ENCODE results near the gene UTP14C. TPM values are rescaled to one million over a fixed set of nuclear protein-coding genes. Genes with fewer than 3 reads are reported as not detected.
"Not testable (repeated sequence)": the region's sequence is repeated elsewhere in the genome, so short reads cannot be mapped to it uniquely, and the experiment has no call there.

The UTP14C gene
- total RNA-seq, 3 donors from 2014 or later (not counting 1 experiment from before 2014, with no cell fraction given) = 6.2 to 9.8 (median 7.0) TPM

DNA sequence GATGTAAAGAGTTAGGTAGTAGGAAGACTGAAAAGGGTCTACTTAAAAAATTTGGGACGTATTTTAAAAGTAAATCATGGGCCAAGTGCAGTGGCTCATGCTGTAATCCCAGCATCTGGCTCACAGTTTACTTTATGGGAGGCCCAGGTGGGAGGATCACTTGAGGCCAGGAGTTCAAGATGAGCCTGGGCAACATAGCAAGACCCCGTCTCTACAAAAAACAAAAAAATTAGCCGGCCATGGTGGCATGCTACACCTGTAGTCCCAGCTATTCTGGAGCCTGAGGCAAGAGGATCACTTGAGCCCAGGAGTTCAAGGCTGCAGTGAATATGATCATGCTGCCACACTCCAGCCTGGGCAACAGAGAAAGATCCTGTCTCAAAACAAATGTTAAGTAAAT lies 23.0 kb downstream of the UTP14C start:
- Mint-ChIP-seq H3K9me3 (peaks cover 0 to 3% of the 10 kb centered on the region in 2 donors), H3K4me3 (no peak overlapping the region), H3K27me3 (ENCODE audit: low read depth in 2 of 2) (no peaks in the 10 kb centered on the region), H3K36me3 (no peaks in the 10 kb centered on the region), H3K27ac (no peak overlapping the region), H3K4me1 (no peaks in the 10 kb centered on the region)
- H3K27ac ChIP-seq (ENCODE audit: low read length) = no peak overlapping the region
- no peaks in the 10 kb centered on the region for H3K9me3 ChIP-seq (ENCODE audit: control insufficient read depth, insufficient read depth, low read length)
- H3K27me3 ChIP-seq (ENCODE audit: control insufficient read depth, insufficient read depth, low read length) = no peaks in the 10 kb centered on the region
- DNase-seq (no peak), ATAC-seq (no peak)
- H3K4me3 ChIP-seq (ENCODE audit: low read length) = no peak overlapping the region
- TF ChIP-seq CTCF (IDR thresholded peaks at IDR 0.05) = no peak
- H3K4me1 ChIP-seq (ENCODE audit: control insufficient read depth, insufficient read depth, low read length) = no peaks in the 10 kb centered on the region
- intact Hi-C loops (cut with micrococcal nuclease) = no loop called here
- 96% methylated on average over 3 of the region's 3 CpGs for WGBS (ENCODE audit: insufficient coverage)
- H3K36me3 ChIP-seq (ENCODE audit: control insufficient read depth, insufficient read depth, low read length) = no peaks in the 10 kb centered on the region

- no peaks in the 10 kb centered on the region for H3K36me3 ChIP-seq (ENCODE audit: control insufficient read depth, insufficient read depth, low read length)
- H3K27me3 ChIP-seq (ENCODE audit: control insufficient read depth, insufficient read depth, low read length) = no peaks in the 10 kb centered on the region
- Mint-ChIP-seq H3K36me3 (no peaks in the 10 kb centered on the region), H3K4me1 (no peaks in the 10 kb centered on the region), H3K4me3 (no peak overlapping the region), H3K9me3 (peaks cover 0 to 3% of the 10 kb centered on the region in 2 donors), H3K27me3 (ENCODE audit: low read depth in 2 of 2) (no peaks in the 10 kb centered on the region), H3K27ac (no peak overlapping the region)
- H3K9me3 ChIP-seq (ENCODE audit: control insufficient read depth, insufficient read depth, low read length) = no peaks in the 10 kb centered on the region
- TF ChIP-seq CTCF (IDR thresholded peaks at IDR 0.05) = no peak
- ATAC-seq = no peak
- DNase-seq = no peak
- intact Hi-C loops (cut with micrococcal nuclease) = no loop called here
- 94% methylated on average over 2 of the region's 2 CpGs for WGBS (ENCODE audit: insufficient coverage)
- H3K27ac ChIP-seq (ENCODE audit: low read length) = no peak overlapping the region
- no peak overlapping the region for H3K4me3 ChIP-seq (ENCODE audit: low read length)
- no peaks in the 10 kb centered on the region for H3K4me1 ChIP-seq (ENCODE audit: control insufficient read depth, insufficient read depth, low read length)
Measured at GRCh38 chr13:52048516-52048915, 24.0 kb downstream of the UTP14C start.

GRCh38 chr13:52051400-52051799 lies 26.9 kb downstream of the UTP14C start:
- DNase-seq = no peak
- no peaks in the 10 kb centered on the region for H3K4me1 ChIP-seq (ENCODE audit: control insufficient read depth, insufficient read depth, low read length)
- H3K27ac ChIP-seq (ENCODE audit: low read length) = no peak overlapping the region
- 91% methylated on average over 7 of the region's 7 CpGs for WGBS (ENCODE audit: insufficient coverage)
- H3K4me1 Mint-ChIP-seq = no peaks in the 10 kb centered on the region
- H3K4me3 Mint-ChIP-seq = no peak overlapping the region
- H3K9me3 Mint-ChIP-seq = peaks cover 2 to 5% of the 10 kb centered on the region in 2 donors
- H3K36me3 ChIP-seq (ENCODE audit: control insufficient read depth, insufficient read depth, low read length) = no peaks in the 10 kb centered on the region
- H3K27ac Mint-ChIP-seq = no peak overlapping the region
- no peaks in the 10 kb centered on the region for H3K27me3 ChIP-seq (ENCODE audit: control insufficient read depth, insufficient read depth, low read length)
- H3K4me3 ChIP-seq (ENCODE audit: low read length) = no peak overlapping the region
- intact Hi-C loops (cut with micrococcal nuclease) = no loop called here
- no peaks in the 10 kb centered on the region for H3K36me3 Mint-ChIP-seq
- H3K27me3 Mint-ChIP-seq (ENCODE audit: low read depth in 2 of 2) = no peaks in the 10 kb centered on the region
- ATAC-seq = no peak
- TF ChIP-seq CTCF (IDR thresholded peaks at IDR 0.05) = no peak
- peaks cover 2% of the 10 kb centered on the region for H3K9me3 ChIP-seq (ENCODE audit: control insufficient read depth, insufficient read depth, low read length)

DNA sequence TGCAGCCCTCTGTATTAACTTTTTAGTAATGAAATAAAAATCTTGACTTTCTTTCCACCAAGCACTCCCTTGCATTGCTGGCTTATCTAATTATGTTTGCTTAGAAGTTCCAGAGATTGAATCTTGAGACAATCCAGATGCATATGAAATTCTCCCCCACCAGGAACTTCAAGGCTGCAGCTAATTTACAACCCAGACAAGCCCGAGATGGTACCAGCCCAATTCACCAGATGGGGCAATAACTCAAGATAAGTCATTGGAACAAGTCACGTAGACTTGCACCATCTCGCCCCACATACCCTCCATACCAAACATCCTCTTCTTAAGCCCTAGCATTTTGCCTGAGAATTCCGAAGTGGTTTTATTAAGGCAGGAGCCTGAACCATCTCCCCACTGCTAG lies 29.0 kb downstream of the UTP14C start:
- Histone ChIP-seq H3K36me3 (ENCODE audit: control insufficient read depth, insufficient read depth, low read length) (no peaks in the 10 kb centered on the region), H3K9me3 (ENCODE audit: control insufficient read depth, insufficient read depth, low read length) (peaks cover 2% of the 10 kb centered on the region), H3K4me1 (ENCODE audit: control insufficient read depth, insufficient read depth, low read length) (no peaks in the 10 kb centered on the region), H3K27ac (ENCODE audit: low read length) (no peak overlapping the region), H3K27me3 (ENCODE audit: control insufficient read depth, insufficient read depth, low read length) (no peaks in the 10 kb centered on the region), H3K4me3 (ENCODE audit: low read length) (no peak overlapping the region)
- ATAC-seq = no peak
- no peaks in the 10 kb centered on the region for H3K27me3 Mint-ChIP-seq (ENCODE audit: low read depth in 2 of 2)
- TF ChIP-seq CTCF (IDR thresholded peaks at IDR 0.05) = no peak
- no peaks in the 10 kb centered on the region for H3K4me1 Mint-ChIP-seq
- WGBS (ENCODE audit: insufficient coverage) = 93% methylated on average over 4 of the region's 4 CpGs
- H3K27ac Mint-ChIP-seq = no peak overlapping the region
- intact Hi-C loops (cut with micrococcal nuclease) = no loop called here
- H3K4me3 Mint-ChIP-seq = no peak overlapping the region
- peaks cover 2 to 9% of the 10 kb centered on the region in 2 donors for H3K9me3 Mint-ChIP-seq
- no peaks in the 10 kb centered on the region for H3K36me3 Mint-ChIP-seq
- no peak for DNase-seq

DNA sequence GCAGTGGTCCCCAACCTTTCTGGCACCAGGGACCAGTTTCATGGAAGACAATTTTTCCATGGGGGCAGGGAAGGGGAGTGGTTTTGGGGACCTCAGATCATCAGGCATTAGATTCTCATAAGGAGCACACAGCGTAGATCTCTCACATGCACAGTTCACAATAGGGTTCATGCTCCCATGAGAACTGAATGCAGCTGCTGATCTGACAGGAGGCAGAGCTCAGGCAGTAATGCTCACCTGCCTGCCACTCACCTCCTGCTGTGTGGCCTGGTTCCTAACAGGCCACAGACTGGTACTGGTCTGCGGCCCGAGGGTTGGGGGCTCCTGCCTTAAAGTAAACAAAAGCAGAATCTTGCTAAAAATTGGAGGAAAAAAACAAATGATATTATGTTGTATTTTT lies 36.6 kb downstream of the UTP14C start:
- H3K36me3 Mint-ChIP-seq; DNase-seq; H3K4me1 Mint-ChIP-seq; H3K4me3 Mint-ChIP-seq; H3K27ac ChIP-seq (ENCODE audit: low read length); ATAC-seq; intact Hi-C loops (cut with micrococcal nuclease); H3K9me3 ChIP-seq (ENCODE audit: control insufficient read depth, insufficient read depth, low read length); H3K27me3 Mint-ChIP-seq (ENCODE audit: low read depth in 2 of 2); H3K4me3 ChIP-seq (ENCODE audit: low read length); H3K27ac Mint-ChIP-seq; H3K27me3 ChIP-seq (ENCODE audit: control insufficient read depth, insufficient read depth, low read length); H3K9me3 Mint-ChIP-seq; H3K4me1 ChIP-seq (ENCODE audit: control insufficient read depth, insufficient read depth, low read length); H3K36me3 ChIP-seq (ENCODE audit: control insufficient read depth, insufficient read depth, low read length): not testable (repeated sequence)
- 89% methylated on average over 3 of the region's 3 CpGs for WGBS (ENCODE audit: insufficient coverage)
